H1 (cell line): Measurements from ENCODE around the gene TEDC1.

Experiments
- KDM4A ChIP-seq: IDR thresholded peaks from one replicate; pipeline ENCODE4 v1.7.1; 2012; ENCODE audit warnings: low read depth, mild to moderate bottlenecking, moderate library complexity, low read length, inconsistent platforms; ENCODE audit not compliant: severe bottlenecking
- MAFK ChIP-seq: IDR thresholded peaks from 2 replicates; pipeline ENCODE4 v1.6.1; 2012; ENCODE audit warnings: low read depth, mild to moderate bottlenecking, improper control_type of control experiment, low read length
- POLR2A ChIP-seq, 2 experiments: IDR thresholded peaks; 1 replicate in 1 of 2; 2 replicates in 1 of 2; pipeline ENCODE4 v1.6.1; 2011; ENCODE audit warnings: low read depth in 2 of 2, low read length in 2 of 2, mild to moderate bottlenecking in 2 of 2; ENCODE audit errors: control extremely low read depth in 1 of 2
- SIN3A ChIP-seq, 2 experiments: IDR thresholded peaks in 1 of 2; conservative IDR thresholded peaks in 1 of 2; 2 replicates each; pipeline ENCODE4 v1.6.1; 2011 to 2012; ENCODE audit warnings: low read length in 2 of 2, improper control_type of control experiment in 1 of 2, low read depth in 1 of 2, mild to moderate bottlenecking in 1 of 2
- SUZ12 ChIP-seq: fragments of 200-600 bp; sonication (generic); IDR thresholded peaks from 2 replicates; pipeline ENCODE4 v1.6.1; 2012; ENCODE audit warnings: mild to moderate bottlenecking, inconsistent platforms, low read length, moderate library complexity, mixed read lengths
- TEAD4 ChIP-seq: IDR thresholded peaks from 2 replicates; pipeline ENCODE4 v1.6.1; 2012; ENCODE audit warnings: low read depth, low read length, inconsistent platforms, mixed read lengths
- YY1 ChIP-seq: IDR thresholded peaks from 2 replicates; pipeline ENCODE4 v1.6.1; 2011; ENCODE audit warnings: low read depth, mild to moderate bottlenecking, low read length
- TF ChIP-seq, protein P1 (sequence below), 3 experiments: IDR thresholded peaks; 1 replicate in 2 of 3; 2 replicates in 1 of 3; pipeline versions ENCODE4 v1.5.1 to v1.6.1; 2011; ENCODE audit warnings: low read length in 3 of 3, mild to moderate bottlenecking in 3 of 3, inconsistent platforms in 2 of 3, low read depth in 1 of 3, moderate library complexity in 1 of 3; ENCODE audit not compliant: insufficient read depth in 1 of 3; ENCODE audit errors: control extremely low read depth in 1 of 3
- TF ChIP-seq, protein P2 (sequence below): IDR thresholded peaks from 2 replicates; pipeline ENCODE4 v1.6.1; 2011; ENCODE audit warnings: low read length, improper control_type of control experiment

DNA sequence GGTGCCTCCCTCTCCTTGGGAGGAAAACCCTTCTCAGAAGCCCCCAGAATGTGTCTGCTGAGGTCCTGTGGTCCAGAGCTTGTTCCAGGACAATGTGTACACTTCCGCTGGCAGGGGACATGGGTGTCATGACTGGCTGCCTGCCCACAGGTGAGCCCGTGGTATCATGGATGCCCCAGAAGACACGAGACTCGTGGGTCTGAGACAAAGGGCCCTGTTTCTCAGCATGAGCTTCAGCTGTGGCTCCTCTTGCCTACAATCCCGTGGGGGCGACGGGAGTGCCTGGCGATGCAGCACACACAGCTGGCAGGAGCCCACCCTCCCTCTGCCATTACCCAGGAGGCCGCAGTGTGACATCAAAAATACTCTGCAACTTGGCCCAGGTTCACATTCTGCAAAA, 42.3 kb downstream of the TEDC1 start:
- TF ChIP-seq SUZ12 (no peak), MAFK (no peak), KDM4A (no peak), POLR2A (IDR thresholded peaks at IDR 0.05; ENCODE audit: control extremely low read depth in 1 of 2, low read depth in 2 of 2, low read length in 2 of 2) (no peak), SIN3A (conservative IDR thresholded peaks at IDR 0.05 in 1 of 2, IDR thresholded peaks at IDR 0.05 in 1 of 2; ENCODE audit: low read depth in 1 of 2, low read length in 2 of 2) (no peak), TEAD4 (no peak), YY1 (no peak)
- TF ChIP-seq, protein P1, sequence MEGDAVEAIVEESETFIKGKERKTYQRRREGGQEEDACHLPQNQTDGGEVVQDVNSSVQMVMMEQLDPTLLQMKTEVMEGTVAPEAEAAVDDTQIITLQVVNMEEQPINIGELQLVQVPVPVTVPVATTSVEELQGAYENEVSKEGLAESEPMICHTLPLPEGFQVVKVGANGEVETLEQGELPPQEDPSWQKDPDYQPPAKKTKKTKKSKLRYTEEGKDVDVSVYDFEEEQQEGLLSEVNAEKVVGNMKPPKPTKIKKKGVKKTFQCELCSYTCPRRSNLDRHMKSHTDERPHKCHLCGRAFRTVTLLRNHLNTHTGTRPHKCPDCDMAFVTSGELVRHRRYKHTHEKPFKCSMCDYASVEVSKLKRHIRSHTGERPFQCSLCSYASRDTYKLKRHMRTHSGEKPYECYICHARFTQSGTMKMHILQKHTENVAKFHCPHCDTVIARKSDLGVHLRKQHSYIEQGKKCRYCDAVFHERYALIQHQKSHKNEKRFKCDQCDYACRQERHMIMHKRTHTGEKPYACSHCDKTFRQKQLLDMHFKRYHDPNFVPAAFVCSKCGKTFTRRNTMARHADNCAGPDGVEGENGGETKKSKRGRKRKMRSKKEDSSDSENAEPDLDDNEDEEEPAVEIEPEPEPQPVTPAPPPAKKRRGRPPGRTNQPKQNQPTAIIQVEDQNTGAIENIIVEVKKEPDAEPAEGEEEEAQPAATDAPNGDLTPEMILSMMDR (IDR thresholded peaks at IDR 0.05; ENCODE audit: control extremely low read depth in 1 of 3, insufficient read depth in 1 of 3, low read depth in 1 of 3, low read length in 3 of 3): no peak
- TF ChIP-seq, protein P2, sequence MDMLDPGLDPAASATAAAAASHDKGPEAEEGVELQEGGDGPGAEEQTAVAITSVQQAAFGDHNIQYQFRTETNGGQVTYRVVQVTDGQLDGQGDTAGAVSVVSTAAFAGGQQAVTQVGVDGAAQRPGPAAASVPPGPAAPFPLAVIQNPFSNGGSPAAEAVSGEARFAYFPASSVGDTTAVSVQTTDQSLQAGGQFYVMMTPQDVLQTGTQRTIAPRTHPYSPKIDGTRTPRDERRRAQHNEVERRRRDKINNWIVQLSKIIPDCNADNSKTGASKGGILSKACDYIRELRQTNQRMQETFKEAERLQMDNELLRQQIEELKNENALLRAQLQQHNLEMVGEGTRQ: no peak
